Prostate gland (tissue), 2 donors: ENCODE measurements around the gene ADAMTS17. TPM values are rescaled to one million over a fixed set of nuclear protein-coding genes. Genes with fewer than 3 reads are reported as not detected.

Experiments used
- DNase-seq: peaks from one replicate; pipeline ENCODE4 v3.0.0-alpha.2; 2019; ENCODE audit warnings: low spot score
- H3K27ac ChIP-seq, 2 donors: fragments of 200-600 bp; sonication (generic); 2 replicates each; pipeline ENCODE4 v1.5.1; 2017 to 2019
- H3K27me3 ChIP-seq: fragments of 200-600 bp; sonication (generic); replicated peaks from 2 replicates; pipeline ENCODE4 v1.5.1; 2019; ENCODE audit not compliant: insufficient read depth
- H3K36me3 ChIP-seq, 2 donors: fragments of 200-600 bp; sonication (generic); 1 replicate in 1 of 2; 2 replicates in 1 of 2; pipeline versions ENCODE4 v1.5.1 to v1.8.1; 2017 to 2019
- H3K4me1 ChIP-seq: fragments of 200-600 bp; sonication (generic); replicated peaks from 2 replicates; pipeline ENCODE4 v1.5.1; 2019
- H3K4me3 ChIP-seq, 2 donors: fragments of 200-600 bp; sonication (generic); 2 replicates each; pipeline ENCODE4 v1.5.1; 2017 to 2019
- H3K9me3 ChIP-seq: fragments of 200-600 bp; sonication (generic); 2 replicates; pipeline ENCODE4 v1.5.1; 2017
- POLR2A ChIP-seq: fragments of 450-650 bp; IDR thresholded peaks from one replicate; pipeline ENCODE4 v1.6.1; 2016; ENCODE audit warnings: antibody characterized with exemption, mild to moderate bottlenecking
- POLR2AphosphoS5 ChIP-seq: sonication (generic); formaldehyde crosslinking; IDR thresholded peaks from one replicate; pipeline ENCODE4 v1.6.1; 2017; ENCODE audit warnings: antibody characterized with exemption
- WGBS: methylation state at CpG from one replicate; pipeline ENCODE4 v1.1.5; 2018; 5-methylcytosine and 5-hydroxymethylcytosine counted together
- intact Hi-C: fragments of 100-400 bp; cut with DNase I; formaldehyde crosslinking; loops from one replicate; pipeline ENCODE4 v1.14.2; 2022
- total RNA-seq, 2 donors: library from RNA; depleted of rRNA; stranded (reverse); fragments of >200 nt; gene quantifications; one replicate each; pipeline ENCODE4 v1.1.0, GENCODE V29; 2016
- TF ChIP-seq, protein P1 (sequence below), 4 experiments: fragments of 200-600 bp in 2 of 4; fragments of 450-650 bp in 2 of 4; sonication (generic) in 2 of 4; IDR thresholded peaks; 1 replicate in 3 of 4; 2 replicates in 1 of 4; pipeline ENCODE4 v1.5.1; 2016 to 2019; ENCODE audit warnings: antibody characterized with exemption in 4 of 4, mild to moderate bottlenecking in 2 of 4, moderate library complexity in 2 of 4

The ADAMTS17 gene
- total RNA-seq, 2 donors from 2014 or later: 2.7 to 5.6 TPM

DNA sequence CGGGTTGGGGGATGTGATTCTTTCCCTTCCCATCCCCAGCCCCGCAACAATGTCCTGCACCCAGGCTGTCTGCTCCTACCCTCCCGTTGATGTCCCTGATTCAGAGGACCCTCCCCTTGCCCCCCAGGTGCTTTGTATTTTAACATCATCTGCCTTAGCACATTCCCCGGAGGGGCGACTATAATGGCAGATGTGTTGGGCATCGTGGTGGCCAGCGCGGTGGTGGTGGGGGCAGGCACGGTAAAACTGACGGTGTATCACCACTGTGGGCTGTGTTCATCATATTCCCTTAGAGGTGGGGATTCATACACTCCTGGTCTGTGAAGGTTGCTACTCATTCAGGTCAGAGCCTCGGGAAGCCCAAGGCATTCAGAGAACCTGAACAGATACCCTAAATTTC lies 173.0 kb downstream of the ADAMTS17 start:
- no peaks in the 10 kb centered on the region for H3K9me3 ChIP-seq
- DNase-seq: no peak
- intact Hi-C loops: no loop called here
- no peaks in the 10 kb centered on the region for H3K36me3 ChIP-seq
- no peaks in the 10 kb centered on the region for H3K4me1 ChIP-seq
- WGBS: 94% methylated on average over 11 of the region's 11 CpGs
- TF ChIP-seq, protein P1, sequence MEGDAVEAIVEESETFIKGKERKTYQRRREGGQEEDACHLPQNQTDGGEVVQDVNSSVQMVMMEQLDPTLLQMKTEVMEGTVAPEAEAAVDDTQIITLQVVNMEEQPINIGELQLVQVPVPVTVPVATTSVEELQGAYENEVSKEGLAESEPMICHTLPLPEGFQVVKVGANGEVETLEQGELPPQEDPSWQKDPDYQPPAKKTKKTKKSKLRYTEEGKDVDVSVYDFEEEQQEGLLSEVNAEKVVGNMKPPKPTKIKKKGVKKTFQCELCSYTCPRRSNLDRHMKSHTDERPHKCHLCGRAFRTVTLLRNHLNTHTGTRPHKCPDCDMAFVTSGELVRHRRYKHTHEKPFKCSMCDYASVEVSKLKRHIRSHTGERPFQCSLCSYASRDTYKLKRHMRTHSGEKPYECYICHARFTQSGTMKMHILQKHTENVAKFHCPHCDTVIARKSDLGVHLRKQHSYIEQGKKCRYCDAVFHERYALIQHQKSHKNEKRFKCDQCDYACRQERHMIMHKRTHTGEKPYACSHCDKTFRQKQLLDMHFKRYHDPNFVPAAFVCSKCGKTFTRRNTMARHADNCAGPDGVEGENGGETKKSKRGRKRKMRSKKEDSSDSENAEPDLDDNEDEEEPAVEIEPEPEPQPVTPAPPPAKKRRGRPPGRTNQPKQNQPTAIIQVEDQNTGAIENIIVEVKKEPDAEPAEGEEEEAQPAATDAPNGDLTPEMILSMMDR (IDR thresholded peaks at IDR 0.05): no peak
- TF ChIP-seq POLR2AphosphoS5: no peak
- no peak for TF ChIP-seq POLR2A
- no peak overlapping the region for H3K27ac ChIP-seq
- no peaks in the 10 kb centered on the region for H3K27me3 ChIP-seq
- H3K4me3 ChIP-seq: no peak overlapping the region

DNA sequence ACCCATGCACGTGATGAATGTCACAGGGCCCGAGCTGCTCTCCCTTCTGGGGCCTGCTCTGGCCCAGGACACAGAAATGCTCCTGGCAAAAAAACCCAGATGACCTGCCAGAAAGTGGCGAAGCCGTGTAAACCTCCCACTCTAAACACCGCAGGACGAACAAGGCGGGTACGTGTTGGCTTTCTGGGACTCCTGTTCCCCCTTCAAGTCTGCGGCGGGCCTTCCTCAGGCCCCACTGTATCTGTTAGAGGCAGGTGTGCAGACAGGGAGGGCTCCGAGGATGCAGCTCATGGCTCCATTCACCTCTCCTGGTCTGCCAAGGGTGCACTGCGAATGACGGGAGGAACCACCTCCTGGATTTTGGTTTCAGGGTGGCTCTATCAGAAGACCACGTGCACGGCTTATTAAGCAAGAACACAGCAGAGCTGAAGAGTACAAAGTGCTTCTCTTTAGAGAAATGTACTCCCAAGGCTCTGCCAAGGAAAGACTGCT lies 173.8 kb downstream of the ADAMTS17 start:
- intact Hi-C loops: no loop called here
- H3K9me3 ChIP-seq: no peaks in the 10 kb centered on the region
- no peaks in the 10 kb centered on the region for H3K4me1 ChIP-seq
- no peak for TF ChIP-seq POLR2AphosphoS5
- TF ChIP-seq, protein P1 (IDR thresholded peaks at IDR 0.05): no peak
- no peak for TF ChIP-seq POLR2A
- no peak overlapping the region for H3K4me3 ChIP-seq
- no peak overlapping the region for H3K27ac ChIP-seq
- no peak for DNase-seq
- H3K27me3 ChIP-seq: no peaks in the 10 kb centered on the region
- WGBS: 59% methylated on average over 15 of the region's 15 CpGs
- H3K36me3 ChIP-seq: no peaks in the 10 kb centered on the region

DNA sequence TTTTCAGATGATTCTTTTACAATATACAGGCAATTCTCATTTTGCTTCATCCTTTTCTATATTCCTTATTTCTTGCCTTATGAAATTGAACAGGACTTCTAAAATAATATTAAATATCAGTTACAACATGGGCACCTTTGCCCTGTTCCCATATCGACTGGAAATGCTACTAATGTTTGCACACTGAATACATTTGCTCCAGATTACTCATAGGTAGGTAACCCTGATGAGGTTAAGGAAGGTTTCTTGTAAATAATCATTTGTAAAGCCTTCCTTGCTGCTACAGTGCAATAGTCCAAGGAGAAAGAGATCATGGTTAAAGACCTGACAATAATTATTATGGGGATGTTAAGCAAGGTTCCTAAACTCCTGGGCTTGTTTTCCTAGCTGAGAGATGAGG lies 175.5 kb downstream of the ADAMTS17 start:
- H3K27ac ChIP-seq: no peak overlapping the region
- H3K9me3 ChIP-seq: no peaks in the 10 kb centered on the region
- H3K27me3 ChIP-seq: no peaks in the 10 kb centered on the region
- no peak for TF ChIP-seq POLR2A
- TF ChIP-seq, protein P1 (IDR thresholded peaks at IDR 0.05): no peak
- TF ChIP-seq POLR2AphosphoS5: no peak
- DNase-seq: no peak
- WGBS: 88% methylated on average over 1 of the region's 1 CpG
- H3K36me3 ChIP-seq: no peaks in the 10 kb centered on the region
- intact Hi-C loops: no loop called here
- H3K4me3 ChIP-seq: no peak overlapping the region
- no peaks in the 10 kb centered on the region for H3K4me1 ChIP-seq

DNA sequence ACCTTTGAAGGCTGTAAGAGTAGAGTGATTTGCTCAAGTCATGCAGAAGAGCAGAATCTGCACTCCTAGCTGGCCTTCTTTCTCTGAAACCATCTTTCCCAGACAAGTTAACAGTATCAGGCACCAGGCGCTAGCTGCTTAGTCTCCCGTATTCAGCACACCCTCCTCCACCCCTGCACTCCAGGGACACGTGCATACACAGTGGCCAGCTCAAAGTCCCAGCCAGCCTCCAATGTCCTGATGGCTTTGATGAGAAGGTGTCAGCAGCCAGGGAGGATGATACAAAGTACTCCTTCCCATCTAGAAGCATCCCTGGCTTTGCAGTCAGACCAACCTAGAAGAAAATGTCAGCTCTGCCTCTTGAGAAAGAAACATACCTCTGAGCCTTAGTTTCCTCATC lies 177.8 kb downstream of the ADAMTS17 start:
- WGBS: 92% methylated on average over 3 of the region's 3 CpGs
- H3K36me3 ChIP-seq: no peaks in the 10 kb centered on the region
- H3K27ac ChIP-seq: no peak overlapping the region
- no peak for DNase-seq
- no peaks in the 10 kb centered on the region for H3K9me3 ChIP-seq
- intact Hi-C loops: no loop called here
- no peaks in the 10 kb centered on the region for H3K27me3 ChIP-seq
- TF ChIP-seq, protein P1 (IDR thresholded peaks at IDR 0.05): no peak
- TF ChIP-seq POLR2A: no peak
- TF ChIP-seq POLR2AphosphoS5: no peak
- H3K4me1 ChIP-seq: no peaks in the 10 kb centered on the region
- H3K4me3 ChIP-seq: no peak overlapping the region

DNA sequence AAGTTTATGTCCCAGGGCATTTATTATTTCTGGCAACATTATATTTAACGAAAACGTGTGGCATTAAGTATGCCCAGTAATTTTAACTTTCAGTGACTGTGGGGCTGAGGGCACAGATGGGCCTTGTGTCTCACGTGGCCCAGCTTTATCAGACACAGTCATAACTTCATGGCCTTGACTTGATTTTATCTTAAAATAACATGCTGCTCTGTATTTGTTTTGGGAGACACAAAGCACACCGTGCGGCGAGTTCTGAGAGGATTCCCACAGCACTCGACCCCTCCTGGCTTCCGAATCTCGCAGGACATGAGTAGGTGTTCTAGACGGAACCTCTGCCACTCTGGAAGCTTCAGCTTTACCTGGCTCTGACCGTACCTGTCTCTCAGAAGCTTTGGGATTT lies 180.8 kb downstream of the ADAMTS17 start:
- 54% methylated on average over 11 of the region's 11 CpGs for WGBS

More for the DNA sequence above, 180.8 kb downstream of the ADAMTS17 start:
- H3K27ac ChIP-seq: no peak overlapping the region
- no peak overlapping the region for H3K4me3 ChIP-seq
- H3K9me3 ChIP-seq: no peaks in the 10 kb centered on the region
- no peaks in the 10 kb centered on the region for H3K4me1 ChIP-seq
- no peaks in the 10 kb centered on the region for H3K27me3 ChIP-seq
- intact Hi-C loops: no loop called here
- no peak for DNase-seq
- TF ChIP-seq, protein P1 (IDR thresholded peaks at IDR 0.05): no peak
- H3K36me3 ChIP-seq: no peaks in the 10 kb centered on the region
